Astrocyte (in vitro differentiated cells and primary cell): ENCODE results near the gene SMIM41. TPM values are rescaled to one million over a fixed set of nuclear protein-coding genes. Genes with fewer than 3 reads are reported as not detected.

ENCODE experiments used
- DNase-seq: peaks from one replicate; pipeline ENCODE4 v3.0.0-alpha.2; 2010; ENCODE audit warnings: low read depth
- FAIRE-seq: peaks from 2 replicates; lab custom pipeline; 2011; peaks lifted over from hg19 to GRCh38; lab: Jason Lieb, UNC
- H2AFZ ChIP-seq: 2 replicates; pipeline ENCODE4 v1.6.0; 2012; ENCODE audit warnings: low read depth, low read length, inconsistent platforms
- H3K27ac ChIP-seq: 2 replicates; pipeline ENCODE4 v1.5.1; 2011; ENCODE audit warnings: low read depth, low read length, inconsistent platforms
- H3K27me3 ChIP-seq: 2 replicates; pipeline ENCODE4 v1.6.0; 2011; ENCODE audit warnings: low read length, inconsistent platforms; ENCODE audit not compliant: insufficient read depth
- H3K36me3 ChIP-seq: 2 replicates; pipeline ENCODE4 v1.5.1; 2011; ENCODE audit warnings: low read length, inconsistent platforms; ENCODE audit not compliant: insufficient read depth
- H3K4me1 ChIP-seq: 2 replicates; pipeline ENCODE4 v1.5.1; 2011; ENCODE audit warnings: low read length, inconsistent platforms; ENCODE audit not compliant: insufficient read depth
- H3K4me2 ChIP-seq: 2 replicates; pipeline ENCODE4 v1.6.0; 2012; ENCODE audit warnings: low read length, inconsistent platforms
- H3K4me3 ChIP-seq: 2 replicates; pipeline ENCODE4 v1.5.1; 2011; ENCODE audit warnings: low read depth, mild to moderate bottlenecking, low read length, inconsistent platforms; ENCODE audit not compliant: insufficient read depth
- H3K79me2 ChIP-seq: 2 replicates; pipeline ENCODE4 v1.6.0; 2012; ENCODE audit warnings: mild to moderate bottlenecking, low read length, inconsistent platforms; ENCODE audit not compliant: insufficient read depth
- H3K9ac ChIP-seq: 2 replicates; pipeline ENCODE4 v1.6.0; 2012; ENCODE audit warnings: mild to moderate bottlenecking, low read length, inconsistent platforms
- H3K9me3 ChIP-seq: 2 replicates; pipeline ENCODE4 v1.5.1; 2012; ENCODE audit warnings: low read depth, mild to moderate bottlenecking, low read length, inconsistent platforms; ENCODE audit not compliant: insufficient read depth
- H4K20me1 ChIP-seq: 2 replicates; pipeline ENCODE4 v1.6.0; 2012; ENCODE audit warnings: low read length, inconsistent platforms; ENCODE audit not compliant: insufficient read depth
- H3K27ac Mint-ChIP-seq: one replicate; pipeline ENCODE4 v1.8.0; 2021; ENCODE audit warnings: mild to moderate bottlenecking, mixed read lengths; ENCODE audit not compliant: unreplicated experiment
- H3K27me3 Mint-ChIP-seq: one replicate; pipeline ENCODE4 v1.8.0; 2021; ENCODE audit warnings: low read depth, mixed read lengths; ENCODE audit not compliant: unreplicated experiment
- H3K36me3 Mint-ChIP-seq: one replicate; pipeline ENCODE4 v1.8.0; 2021; ENCODE audit warnings: low read depth, mixed read lengths; ENCODE audit not compliant: unreplicated experiment
- H3K4me1 Mint-ChIP-seq: one replicate; pipeline ENCODE4 v1.8.0; 2021; ENCODE audit warnings: low read depth, mixed read lengths; ENCODE audit not compliant: unreplicated experiment
- H3K4me3 Mint-ChIP-seq: one replicate; pipeline ENCODE4 v1.8.0; 2021; ENCODE audit warnings: mild to moderate bottlenecking, moderate library complexity, mixed read lengths; ENCODE audit not compliant: unreplicated experiment
- H3K9me3 Mint-ChIP-seq: one replicate; pipeline ENCODE4 v1.8.0; 2021; ENCODE audit warnings: mild to moderate bottlenecking, mixed read lengths; ENCODE audit not compliant: unreplicated experiment
- EZH2 ChIP-seq: IDR thresholded peaks from 2 replicates; pipeline ENCODE4 v1.6.1; 2012; ENCODE audit warnings: mild to moderate bottlenecking, low read length, inconsistent platforms; ENCODE audit not compliant: insufficient read depth
- total RNA-seq: library from RNA; stranded (reverse); gene quantifications from 2 replicates; pipeline ENCODE4 v1.2.1, GENCODE V29; 2021
- TF ChIP-seq, protein P1 (sequence below): IDR thresholded peaks from 2 replicates; pipeline ENCODE4 v1.5.1; 2011; ENCODE audit warnings: low read depth, mild to moderate bottlenecking, inconsistent platforms, low read length, moderate library complexity; ENCODE audit not compliant: insufficient read depth

Gene SMIM41
- total RNA-seq, 1 donor from 2014 or later = 0.18 TPM

DNA sequence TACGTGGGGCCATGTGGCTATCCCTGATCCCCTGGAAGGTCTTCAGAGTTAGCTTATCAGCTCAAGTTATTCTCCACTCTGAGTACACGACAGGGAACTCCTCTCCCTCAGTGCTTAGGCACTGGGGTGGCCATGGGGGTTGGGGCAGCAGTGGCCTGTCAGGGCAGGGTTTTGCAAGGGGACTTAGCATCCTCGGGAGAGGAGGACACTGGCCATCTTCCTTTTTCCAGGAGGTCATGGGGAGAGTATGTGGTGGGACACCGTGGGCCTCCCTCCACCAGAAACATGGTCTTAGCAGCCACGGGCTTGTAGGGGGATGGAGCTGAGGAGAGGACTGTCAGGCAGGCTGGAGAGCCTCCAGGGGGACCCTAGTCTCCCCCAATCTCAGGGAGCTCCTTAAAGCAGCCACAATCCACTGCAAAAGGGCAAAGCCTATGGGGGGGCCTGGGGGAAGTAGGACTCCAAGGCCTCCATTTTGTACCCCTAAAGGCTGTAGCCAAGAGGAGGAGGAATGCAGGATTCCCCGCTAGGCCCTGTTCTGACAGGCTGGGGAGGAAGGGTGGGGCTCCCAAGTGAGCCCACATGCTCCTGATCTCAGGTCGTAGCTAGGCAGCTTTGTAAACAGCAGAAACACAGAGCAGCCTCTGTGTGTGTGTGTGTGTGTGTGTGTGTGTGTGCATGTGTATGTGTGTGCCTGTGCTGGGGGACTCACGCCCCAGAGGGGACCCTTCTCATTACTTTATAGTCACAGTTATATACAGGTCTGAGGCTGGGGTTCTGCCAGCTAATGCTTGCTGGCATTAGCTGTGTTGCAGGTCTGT lies 75.8 kb downstream of the SMIM41 start:
- H3K36me3 ChIP-seq = no peaks in the 10 kb centered on the region
- H3K4me3 ChIP-seq = no peak overlapping the region
- H3K4me1 ChIP-seq = peaks cover 15% of the 10 kb centered on the region
- no peaks in the 10 kb centered on the region for H3K27me3 ChIP-seq
- Mint-ChIP-seq H3K27ac (peak overlapping the region; percentile 62), H3K27me3 (no peaks in the 10 kb centered on the region), H3K36me3 (no peaks in the 10 kb centered on the region), H3K4me3 (no peak overlapping the region), H3K9me3 (no peaks in the 10 kb centered on the region), H3K4me1 (peaks cover 14% of the 10 kb centered on the region)
- no peak overlapping the region for H3K9ac ChIP-seq
- no peak for TF ChIP-seq EZH2
- TF ChIP-seq, protein P1, sequence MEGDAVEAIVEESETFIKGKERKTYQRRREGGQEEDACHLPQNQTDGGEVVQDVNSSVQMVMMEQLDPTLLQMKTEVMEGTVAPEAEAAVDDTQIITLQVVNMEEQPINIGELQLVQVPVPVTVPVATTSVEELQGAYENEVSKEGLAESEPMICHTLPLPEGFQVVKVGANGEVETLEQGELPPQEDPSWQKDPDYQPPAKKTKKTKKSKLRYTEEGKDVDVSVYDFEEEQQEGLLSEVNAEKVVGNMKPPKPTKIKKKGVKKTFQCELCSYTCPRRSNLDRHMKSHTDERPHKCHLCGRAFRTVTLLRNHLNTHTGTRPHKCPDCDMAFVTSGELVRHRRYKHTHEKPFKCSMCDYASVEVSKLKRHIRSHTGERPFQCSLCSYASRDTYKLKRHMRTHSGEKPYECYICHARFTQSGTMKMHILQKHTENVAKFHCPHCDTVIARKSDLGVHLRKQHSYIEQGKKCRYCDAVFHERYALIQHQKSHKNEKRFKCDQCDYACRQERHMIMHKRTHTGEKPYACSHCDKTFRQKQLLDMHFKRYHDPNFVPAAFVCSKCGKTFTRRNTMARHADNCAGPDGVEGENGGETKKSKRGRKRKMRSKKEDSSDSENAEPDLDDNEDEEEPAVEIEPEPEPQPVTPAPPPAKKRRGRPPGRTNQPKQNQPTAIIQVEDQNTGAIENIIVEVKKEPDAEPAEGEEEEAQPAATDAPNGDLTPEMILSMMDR = no peak
- no peak overlapping the region for H3K27ac ChIP-seq
- DNase-seq = no peak
- no peak overlapping the region for H2AFZ ChIP-seq
- H3K79me2 ChIP-seq = no peaks in the 10 kb centered on the region
- H3K4me2 ChIP-seq = no peak overlapping the region
- FAIRE-seq = no peak
- no peaks in the 10 kb centered on the region for H4K20me1 ChIP-seq
- no peaks in the 10 kb centered on the region for H3K9me3 ChIP-seq

DNA sequence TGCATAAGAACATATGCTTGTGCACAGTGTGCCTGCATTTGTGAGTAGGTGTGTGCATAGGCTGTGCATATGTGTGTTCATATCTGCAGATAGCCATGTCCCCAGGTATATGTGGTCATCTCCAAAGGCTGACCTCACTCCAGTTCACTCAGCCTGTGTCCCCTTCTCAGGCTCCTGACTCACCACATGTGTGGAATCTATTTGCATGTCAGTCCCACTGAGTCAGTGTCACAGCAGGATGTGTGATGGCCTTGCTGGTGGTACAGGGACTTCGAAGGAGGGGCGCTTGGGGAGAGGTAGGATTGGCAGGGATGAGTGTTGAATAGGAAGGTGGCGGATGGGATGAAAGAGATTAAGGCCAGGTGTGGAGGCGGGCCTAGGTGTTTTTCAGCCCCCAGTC lies 76.8 kb downstream of the SMIM41 start:
- H3K4me1 ChIP-seq = peaks cover 18% of the 10 kb centered on the region
- H2AFZ ChIP-seq = no peak overlapping the region
- no peaks in the 10 kb centered on the region for H3K9me3 ChIP-seq
- Mint-ChIP-seq H3K9me3 (no peaks in the 10 kb centered on the region), H3K36me3 (no peaks in the 10 kb centered on the region), H3K27ac (no peak overlapping the region), H3K4me1 (peaks cover 11% of the 10 kb centered on the region), H3K4me3 (no peak overlapping the region), H3K27me3 (no peaks in the 10 kb centered on the region)
- H3K27me3 ChIP-seq = no peaks in the 10 kb centered on the region
- no peak overlapping the region for H3K9ac ChIP-seq
- H3K79me2 ChIP-seq = no peaks in the 10 kb centered on the region
- no peak overlapping the region for H3K4me3 ChIP-seq
- FAIRE-seq (no peak), DNase-seq (no peak)
- H3K36me3 ChIP-seq = no peaks in the 10 kb centered on the region
- TF ChIP-seq EZH2 = no peak
- TF ChIP-seq, protein P1 = no peak
- H3K27ac ChIP-seq = no peak overlapping the region
- no peak overlapping the region for H3K4me2 ChIP-seq
- H4K20me1 ChIP-seq = no peaks in the 10 kb centered on the region
